ENCODE data around the gene KMT2E.

The KMT2E gene

DNA sequence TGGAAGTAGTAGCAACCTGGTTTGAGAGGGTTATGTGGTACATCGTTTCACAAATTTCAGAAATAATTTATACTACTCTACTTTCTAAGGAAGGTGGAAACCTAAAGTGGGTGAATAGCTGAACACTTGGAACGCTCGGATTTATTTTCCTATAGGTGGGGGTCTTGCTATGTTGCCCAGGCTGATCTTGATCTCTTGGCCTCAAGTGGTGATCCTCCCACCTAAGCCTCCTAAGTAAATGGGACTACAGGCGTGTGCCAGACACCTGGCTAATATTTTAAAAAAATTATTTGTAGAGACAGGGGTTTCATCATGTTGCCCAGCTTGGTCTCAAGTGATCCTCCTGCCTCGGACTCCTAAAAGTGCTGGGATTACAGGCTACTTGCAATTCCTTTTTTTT, 6.7 kb upstream of the KMT2E start:
- no peak for DNase-seq (ENCODE audit: low spot score)

- DNase-seq (ENCODE audit: low spot score), result no peak
Measured at GRCh38 chr7:105009667-105010503, 4.1 kb upstream of the KMT2E start.

GRCh38 chr7:105010504-105011130, 3.4 kb upstream of the KMT2E start:
- no peak for DNase-seq (ENCODE audit: low spot score)

- DNase-seq (ENCODE audit: low spot score), result no peak
Measured at GRCh38 chr7:105011141-105011830, 2.7 kb upstream of the KMT2E start.

GRCh38 chr7:105011831-105012502, 2.0 kb upstream of the KMT2E start:
- DNase-seq (ENCODE audit: low spot score), result no peak

DNA sequence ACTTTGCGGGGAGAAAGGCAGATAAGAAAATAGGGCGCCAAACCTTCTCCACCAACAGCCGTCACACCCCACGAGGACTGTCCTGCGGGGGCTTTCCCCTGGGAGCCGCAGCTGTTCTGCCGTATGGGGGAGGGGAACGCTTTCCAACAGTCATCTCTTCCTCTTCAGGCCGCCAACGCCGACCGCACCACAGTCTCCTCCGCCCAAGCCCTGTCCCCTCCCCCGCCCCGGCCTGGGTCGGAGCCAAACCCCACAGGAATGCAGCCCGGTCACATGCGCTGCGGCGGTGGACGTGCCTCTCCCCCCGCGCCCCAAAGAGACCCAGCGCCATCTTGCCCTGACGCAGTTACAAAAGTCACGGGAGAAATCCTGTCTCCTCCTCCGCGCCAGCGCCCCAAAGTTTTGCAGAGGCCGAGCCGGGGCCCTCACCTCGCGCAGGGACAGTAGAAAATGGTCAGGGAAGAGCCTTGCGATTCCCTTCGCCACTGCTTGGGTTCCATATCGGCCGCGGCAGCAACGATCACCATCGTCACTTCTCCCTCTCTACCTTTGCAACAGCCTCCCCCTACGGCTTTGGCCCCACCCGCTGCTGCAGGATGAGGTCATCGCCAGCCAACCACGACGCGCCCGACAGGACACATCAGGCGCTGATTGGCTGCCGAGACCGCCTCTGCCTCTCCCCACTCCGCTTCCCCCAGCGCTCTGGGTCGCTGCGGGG, 1.3 kb upstream of the KMT2E start:
- peak; percentile 99 for DNase-seq (ENCODE audit: low spot score)

DNA sequence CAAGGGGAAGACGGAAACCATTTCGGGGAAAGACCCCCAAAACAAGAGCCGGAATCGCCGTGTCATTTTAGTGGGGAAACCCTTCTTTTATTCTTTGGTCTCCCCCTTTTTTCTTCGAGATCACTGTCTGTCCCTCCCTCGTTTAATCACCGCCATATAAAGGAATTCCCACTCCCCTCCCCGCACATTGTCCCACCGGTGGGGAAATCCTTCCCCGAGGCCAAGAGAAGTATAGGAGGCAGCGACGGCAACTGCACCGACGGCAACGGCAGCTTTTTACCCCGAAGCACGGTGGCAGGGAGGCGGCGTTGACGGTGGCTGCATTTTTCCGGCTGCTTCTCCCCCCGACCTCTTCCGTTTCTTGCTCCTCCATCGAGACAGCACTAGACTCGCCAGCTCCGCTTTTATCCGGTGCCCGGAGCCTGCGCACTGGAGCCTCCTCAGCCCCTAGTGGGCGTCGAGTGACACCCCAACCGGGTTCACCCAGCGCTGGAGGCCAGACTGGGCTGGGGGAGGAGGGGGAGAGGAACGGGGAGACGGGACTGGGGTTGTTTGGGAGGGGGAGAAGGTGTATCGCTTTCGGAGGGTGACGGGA, 687 bp upstream of the KMT2E start:
- peak; percentile 95 for DNase-seq (ENCODE audit: low spot score)

GRCh38 chr7:105014693-105015389, 836 bp downstream of the KMT2E start:
- DNase-seq (ENCODE audit: low spot score), result peak; percentile 52

GRCh38 chr7:105015390-105015965, 1.5 kb downstream of the KMT2E start:
- no peak for DNase-seq (ENCODE audit: low spot score)

DNA sequence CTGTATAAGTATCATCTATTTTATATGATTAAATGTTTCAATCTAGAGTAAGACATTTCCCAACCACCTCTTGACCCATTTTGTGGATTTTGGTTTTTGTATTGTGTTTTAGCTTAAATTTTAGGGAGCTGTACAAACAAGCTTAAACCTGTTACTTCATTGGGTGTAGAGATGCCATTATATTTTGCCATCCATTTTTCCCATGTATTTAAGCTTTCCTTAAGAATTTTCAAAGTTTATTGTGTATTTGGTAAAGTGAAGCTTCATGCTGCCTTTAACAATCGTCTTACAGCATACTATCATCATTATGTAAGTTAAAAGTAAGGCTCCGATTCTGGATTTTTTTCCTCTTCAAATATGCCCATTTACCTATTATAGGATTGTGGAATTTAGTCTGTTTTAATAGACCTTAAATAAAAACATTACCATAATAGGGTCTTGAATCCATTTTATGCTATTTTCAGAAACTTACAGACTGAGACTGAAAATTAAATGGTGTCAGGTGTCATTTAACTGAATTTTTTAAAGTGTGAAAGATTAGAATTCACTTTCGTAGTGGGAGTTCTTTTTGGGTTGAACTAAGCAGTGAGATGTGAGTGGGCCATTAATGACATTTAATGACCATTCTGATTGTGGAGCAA, 2.2 kb downstream of the KMT2E start:
- no peak for DNase-seq (ENCODE audit: low spot score)

- DNase-seq (ENCODE audit: low spot score), result no peak
Measured at GRCh38 chr7:105016709-105017656, 3.0 kb downstream of the KMT2E start.

- DNase-seq (ENCODE audit: low spot score), result no peak
Measured at GRCh38 chr7:105017657-105018365, 3.8 kb downstream of the KMT2E start.

GRCh38 chr7:105019269-105019668, 5.3 kb downstream of the KMT2E start:
- no peak for DNase-seq (ENCODE audit: low spot score)

- no peak for DNase-seq (ENCODE audit: low spot score)
Measured at GRCh38 chr7:105020926-105021325, 6.9 kb downstream of the KMT2E start.

DNA sequence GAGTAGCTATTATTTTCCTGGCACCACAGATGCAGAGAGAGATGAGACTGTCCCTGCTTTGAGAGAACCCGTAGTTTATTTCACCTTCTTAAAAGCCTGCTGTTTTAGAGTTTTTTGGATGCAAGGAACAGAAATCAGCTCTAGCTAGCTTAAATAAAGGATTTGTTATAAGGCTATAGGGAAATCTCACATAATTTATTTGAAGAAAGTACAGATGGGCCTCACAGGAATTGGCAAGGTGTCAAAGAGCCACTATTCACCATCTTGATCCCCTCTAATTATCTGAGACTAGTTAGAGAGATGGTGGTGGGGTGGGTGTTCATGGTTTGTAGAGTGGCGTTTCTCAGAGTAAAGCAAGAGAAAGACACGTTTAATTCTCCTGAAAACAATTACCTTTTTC, 7.3 kb downstream of the KMT2E start:
- DNase-seq (ENCODE audit: low spot score), result no peak

DNA sequence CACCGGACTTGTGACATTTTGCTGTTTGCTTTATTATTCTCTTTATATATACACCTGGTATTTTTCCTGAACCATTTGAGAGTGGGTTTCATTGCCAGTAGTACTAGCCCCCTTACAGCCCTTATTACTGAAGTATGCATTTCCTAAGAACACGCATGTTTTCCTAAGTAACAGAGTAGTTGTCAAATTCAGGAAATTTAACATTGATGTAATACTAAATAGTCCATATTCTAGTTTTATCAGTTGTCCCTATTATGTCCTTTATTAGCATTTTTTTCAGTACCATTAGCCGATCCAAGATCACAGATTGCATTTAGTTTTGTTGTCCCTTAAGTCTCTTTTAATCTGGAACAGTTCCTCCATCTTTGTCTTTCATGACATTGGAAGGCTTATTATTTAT, 8.0 kb downstream of the KMT2E start:
- DNase-seq (ENCODE audit: low spot score), result no peak

DNA sequence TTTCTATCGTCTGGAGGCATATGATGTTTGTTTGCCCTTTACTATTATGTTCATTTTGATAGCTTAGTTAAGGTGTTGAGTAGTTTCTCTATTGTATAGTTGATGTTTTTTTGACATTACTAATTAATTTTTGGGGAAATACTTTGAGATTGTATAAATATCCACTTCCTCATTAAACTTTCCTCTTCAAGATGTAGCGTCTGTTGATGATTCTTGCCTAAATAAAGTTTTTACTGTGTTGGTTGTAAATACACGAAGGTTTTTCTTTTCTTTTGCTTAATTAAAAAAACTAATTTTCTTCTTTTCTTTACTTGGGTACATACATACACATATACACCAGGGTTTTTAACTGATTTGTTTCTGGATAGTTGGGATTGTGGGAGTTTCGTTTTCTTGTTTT, 8.5 kb downstream of the KMT2E start:
- DNase-seq (ENCODE audit: low spot score), result no peak

- DNase-seq (ENCODE audit: low spot score), result no peak
Measured at GRCh38 chr7:105024734-105025133, 10.7 kb downstream of the KMT2E start.
